Epithelial cell of esophagus (primary cell): ENCODE measurements around the gene ALDOA.
"Not testable (repeated sequence)": the region's sequence is repeated elsewhere in the genome, so short reads cannot be mapped to it uniquely, and the experiment has no call there.

Experiments used
- DNase-seq: peaks from one replicate; pipeline ENCODE4 v3.0.0; 2010; ENCODE audit warnings: low read depth
- H3K4me3 ChIP-seq: 2 replicates; pipeline ENCODE4 v1.5.1; 2011; ENCODE audit warnings: mild to moderate bottlenecking, low read length, control low read depth
- TF ChIP-seq, protein P1 (sequence below): IDR thresholded peaks from 2 replicates; pipeline ENCODE4 v1.5.1; 2011; ENCODE audit warnings: low read depth, mild to moderate bottlenecking, low read length, control low read depth, inconsistent platforms; ENCODE audit not compliant: insufficient read depth; ENCODE audit errors: missing control alignments

ALDOA gene

GRCh38 chr16:30112197-30113030 is 46.9 kb downstream of the ALDOA start:
- DNase-seq, result peak; percentile 48
- TF ChIP-seq, protein P1, sequence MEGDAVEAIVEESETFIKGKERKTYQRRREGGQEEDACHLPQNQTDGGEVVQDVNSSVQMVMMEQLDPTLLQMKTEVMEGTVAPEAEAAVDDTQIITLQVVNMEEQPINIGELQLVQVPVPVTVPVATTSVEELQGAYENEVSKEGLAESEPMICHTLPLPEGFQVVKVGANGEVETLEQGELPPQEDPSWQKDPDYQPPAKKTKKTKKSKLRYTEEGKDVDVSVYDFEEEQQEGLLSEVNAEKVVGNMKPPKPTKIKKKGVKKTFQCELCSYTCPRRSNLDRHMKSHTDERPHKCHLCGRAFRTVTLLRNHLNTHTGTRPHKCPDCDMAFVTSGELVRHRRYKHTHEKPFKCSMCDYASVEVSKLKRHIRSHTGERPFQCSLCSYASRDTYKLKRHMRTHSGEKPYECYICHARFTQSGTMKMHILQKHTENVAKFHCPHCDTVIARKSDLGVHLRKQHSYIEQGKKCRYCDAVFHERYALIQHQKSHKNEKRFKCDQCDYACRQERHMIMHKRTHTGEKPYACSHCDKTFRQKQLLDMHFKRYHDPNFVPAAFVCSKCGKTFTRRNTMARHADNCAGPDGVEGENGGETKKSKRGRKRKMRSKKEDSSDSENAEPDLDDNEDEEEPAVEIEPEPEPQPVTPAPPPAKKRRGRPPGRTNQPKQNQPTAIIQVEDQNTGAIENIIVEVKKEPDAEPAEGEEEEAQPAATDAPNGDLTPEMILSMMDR, result peak; percentile 48
- H3K4me3 ChIP-seq, result no peak overlapping the region

GRCh38 chr16:30113031-30113710 is 47.6 kb downstream of the ALDOA start, which contains the start of gene GDPD3:
GDPD3 (minus strand) TSS chr16:30113537; CDS start chr16:30113478, 59 bp downstream.
- TF ChIP-seq, protein P1, result no peak
- H3K4me3 ChIP-seq, result no peak within 1 kb of the TSS
- peak; percentile 43 for DNase-seq

- DNase-seq, result peak; percentile 59
- H3K4me3 ChIP-seq, result no peak overlapping the region
- TF ChIP-seq, protein P1, result no peak
Observed at GRCh38 chr16:30113711-30114333, 48.3 kb downstream of the ALDOA start.

GRCh38 chr16:30114411-30114810 is 48.9 kb downstream of the ALDOA start:
- TF ChIP-seq, protein P1, result no peak
- no peak overlapping the region for H3K4me3 ChIP-seq
- DNase-seq, result no peak

DNA sequence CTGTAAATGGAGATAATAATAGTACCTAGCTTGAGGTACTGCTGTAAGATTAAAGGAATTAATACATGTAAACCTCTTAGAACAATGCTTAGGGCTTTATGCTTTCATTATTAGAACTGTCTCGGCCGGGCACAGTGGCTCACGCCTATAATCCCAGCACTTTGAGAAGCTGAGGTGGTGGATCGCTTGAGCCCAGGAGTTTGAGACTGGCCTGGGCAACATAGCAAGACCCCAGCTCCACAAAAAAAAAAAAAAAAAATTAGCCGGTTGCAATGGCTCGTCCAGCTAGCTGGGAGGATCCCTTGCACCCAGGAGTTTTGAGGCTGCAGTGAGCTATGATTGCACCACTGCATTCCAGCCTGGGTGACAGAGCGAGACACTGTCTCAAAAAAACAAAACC is 49.3 kb downstream of the ALDOA start:
- H3K4me3 ChIP-seq, result not testable (repeated sequence)

DNA sequence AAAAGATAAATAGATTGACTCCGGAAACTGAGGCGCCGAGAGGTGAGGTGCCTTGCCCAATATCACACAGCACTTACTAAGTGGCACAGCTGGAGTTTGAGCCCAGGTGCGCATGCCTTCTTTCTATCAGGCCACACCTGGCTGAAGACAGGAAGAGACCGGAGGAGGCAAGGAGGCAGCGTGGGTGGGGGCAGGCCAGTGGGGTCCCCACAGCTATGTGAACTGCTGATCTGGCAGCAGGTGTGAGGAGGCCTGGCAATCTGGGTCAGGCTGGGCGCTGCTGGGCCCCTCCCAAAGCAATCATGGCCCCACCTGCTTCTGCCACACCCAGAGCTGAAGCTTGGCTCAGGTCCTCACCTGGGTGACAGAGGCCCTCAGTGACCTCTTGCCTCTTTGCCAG is 49.7 kb downstream of the ALDOA start:
- TF ChIP-seq, protein P1, result no peak
- no peak for DNase-seq
- H3K4me3 ChIP-seq, result no peak overlapping the region

More for the DNA sequence above, 49.3 kb downstream of the ALDOA start:
- not testable (repeated sequence) for DNase-seq
